K562 (cell line): ENCODE measurements around the gene SH3BP5. TPM values are rescaled to one million over a fixed set of nuclear protein-coding genes. Genes with fewer than 3 reads are reported as not detected.

ENCODE experiments used
- ARID4B ChIP-seq: sonication (generic); formaldehyde crosslinking; IDR thresholded peaks from 2 replicates; pipeline ENCODE4 v1.8.0; 2022; ENCODE audit warnings: mild to moderate bottlenecking, missing genetic modification reagents
- CBFA2T2 ChIP-seq: fragments of 450-650 bp; conservative IDR thresholded peaks from 2 replicates; pipeline ENCODE4 v1.6.1; 2017; ENCODE audit warnings: mild to moderate bottlenecking
- CC2D1A ChIP-seq: fragments of 450-650 bp; IDR thresholded peaks from 2 replicates; pipeline ENCODE4 v1.6.1; 2017; ENCODE audit warnings: mild to moderate bottlenecking
- CREB3L1 ChIP-seq: fragments of 450-650 bp; IDR thresholded peaks from 2 replicates; pipeline ENCODE4 v1.6.1; 2014; ENCODE audit warnings: low read depth, mild to moderate bottlenecking, moderate library complexity, borderline replicate concordance
- ETV6 ChIP-seq, 3 experiments: fragments of 150-350 bp in 1 of 3; sonication (generic) in 1 of 3; formaldehyde crosslinking in 1 of 3; IDR thresholded peaks; 2 replicates each; pipeline versions ENCODE4 v1.6.1 to v1.8.0; 2014 to 2022; ENCODE audit warnings: borderline replicate concordance in 2 of 3, low read depth in 2 of 3, antibody characterized with exemption in 1 of 3, low read length in 1 of 3, mild to moderate bottlenecking in 1 of 3, missing genetic modification reagents in 1 of 3
- FOXM1 ChIP-seq, 2 experiments: fragments of 450-650 bp in 1 of 2; sonication (generic) in 1 of 2; formaldehyde crosslinking in 1 of 2; IDR thresholded peaks; 2 replicates each; pipeline versions ENCODE4 v1.6.1 to v1.9.0; 2017 to 2022; ENCODE audit warnings: low read depth in 2 of 2, mild to moderate bottlenecking in 2 of 2, missing genetic modification reagents in 1 of 2, moderate library complexity in 1 of 2
- GABPA ChIP-seq: fragments of 200-800 bp; sonication (Bioruptor generic); conservative IDR thresholded peaks from 2 replicates; pipeline ENCODE4 v1.6.1; 2016; ENCODE audit warnings: low read depth, missing genetic modification characterization, missing compliant biosample characterization
- HEY1 ChIP-seq: fragments of 250-450 bp; sonication (Bioruptor Pico); IDR thresholded peaks from 2 replicates; pipeline ENCODE4 v1.5.0; 2020; ENCODE audit warnings: mild to moderate bottlenecking, moderate library complexity, borderline replicate concordance
- JUNB ChIP-seq: fragments of 450-650 bp; formaldehyde crosslinking; conservative IDR thresholded peaks from 2 replicates; pipeline ENCODE4 v1.4.0; 2020; ENCODE audit warnings: mild to moderate bottlenecking
- KAT8 ChIP-seq: fragments of 450-650 bp; IDR thresholded peaks from 2 replicates; pipeline ENCODE4 v1.6.1; 2016; ENCODE audit warnings: low read depth, mild to moderate bottlenecking
- KLF13 ChIP-seq: fragments of 450-650 bp; IDR thresholded peaks from 2 replicates; pipeline ENCODE4 v1.6.1; 2016; ENCODE audit warnings: missing genetic modification characterization, low read depth, mild to moderate bottlenecking, missing compliant biosample characterization, moderate library complexity, borderline replicate concordance
- OTX1 ChIP-seq: fragments of 450-650 bp; formaldehyde crosslinking; IDR thresholded peaks from 2 replicates; pipeline ENCODE4 v1.4.0; 2022; ENCODE audit warnings: mild to moderate bottlenecking
- PPARD ChIP-seq: fragments of 250-450 bp; sonication (Bioruptor Pico); IDR thresholded peaks from 2 replicates; pipeline ENCODE4 v1.8.0; 2022; ENCODE audit warnings: inconsistent platforms, mild to moderate bottlenecking, moderate library complexity
- PRMT5 ChIP-seq: sonication (generic); formaldehyde crosslinking; IDR thresholded peaks from 2 replicates; pipeline ENCODE4 v1.5.0; 2020; ENCODE audit warnings: missing genetic modification reagents
- SAP30 ChIP-seq: fragments of 200-600 bp; sonication (generic); IDR thresholded peaks from 2 replicates; pipeline ENCODE4 v1.6.1; 2012; ENCODE audit warnings: borderline replicate concordance, low read depth, mild to moderate bottlenecking, moderate library complexity, low read length, control low read depth, inconsistent platforms; ENCODE audit not compliant: insufficient read depth, poor library complexity, severe bottlenecking
- USF2 ChIP-seq: sonication (generic); formaldehyde crosslinking; IDR thresholded peaks from 2 replicates; pipeline ENCODE4 v1.5.0; 2020; ENCODE audit warnings: missing genetic modification reagents
- ZNF324 ChIP-seq: fragments of 250-450 bp; sonication (Bioruptor Pico); IDR thresholded peaks from 2 replicates; pipeline ENCODE4 v1.4.0; 2020; ENCODE audit warnings: mild to moderate bottlenecking
- polyA plus RNA-seq, 8 experiments: library from polyadenylated mRNA; depleted of rRNA in 4 of 8; stranded (reverse) in 5 of 8; unstranded in 3 of 8; fragments of >200 nt; fragmentation: Nextera tagmentation in 2 of 8; fragmentation: Illumina TruSeq in 1 of 8; extraction: Ambion mirVana in 2 of 8; extraction: Trizol in 1 of 8; gene quantifications; 2 replicates each; pipeline versions ENCODE4 v1.2.1 to v1.2.3, GENCODE V29; 2011 to 2014; ENCODE audit warnings: inconsistent platforms in 1 of 8, missing spikeins in 1 of 8
- total RNA-seq, 7 experiments: library from RNA; depleted of rRNA in 6 of 7; stranded (reverse); fragments of >200 nt in 6 of 7; fragmentation: Illumina TruSeq in 2 of 7; extraction: Trizol in 2 of 7; gene quantifications; 2 replicates each; pipeline versions ENCODE4 v1.2.1 to v1.2.3, GENCODE V29; 2011 to 2021; ENCODE audit warnings: low replicate concordance in 1 of 7

Gene SH3BP5
- total and polyA plus RNA-seq, 9 of the 15 experiments (the other 6 are each of a cell fraction or from before 2014, with no cell fraction given) = 2.9 to 29.0 (median 14.9) TPM

GRCh38 chr3:15377961-15378791 is 45.8 kb upstream of the SH3BP5 start (continued):
- TF ChIP-seq ARID4B (CRISPR knock-in tag) = peak; percentile 97
- peak; percentile 98 for TF ChIP-seq GABPA
- no peak for TF ChIP-seq ETV6 (IDR thresholded peaks at IDR 0.05; ENCODE audit: borderline replicate concordance in 1 of 2, low read depth in 2 of 2, low read length in 1 of 2)
- no peak for TF ChIP-seq ETV6 (CRISPR knock-in tag; IDR thresholded peaks at IDR 0.05; ENCODE audit: borderline replicate concordance)
- no peak for TF ChIP-seq PPARD
- no peak for TF ChIP-seq SAP30
- no peak for TF ChIP-seq KAT8
- TF ChIP-seq CC2D1A = peak; percentile 90
- TF ChIP-seq CREB3L1 = peak; percentile 67
- TF ChIP-seq ZNF324 (CRISPR knock-in tag) = no peak
- no peak for TF ChIP-seq PRMT5 (CRISPR knock-in tag)
- no peak for TF ChIP-seq HEY1
- TF ChIP-seq FOXM1 (IDR thresholded peaks at IDR 0.05; ENCODE audit: low read depth) = no peak
- TF ChIP-seq FOXM1 (CRISPR knock-in tag; IDR thresholded peaks at IDR 0.05; ENCODE audit: low read depth) = no peak
- no peak for TF ChIP-seq OTX1 (CRISPR knock-in tag)
- TF ChIP-seq CBFA2T2 = no peak
- peak; percentile 84 for TF ChIP-seq KLF13
- TF ChIP-seq USF2 (CRISPR knock-in tag) = no peak
- TF ChIP-seq JUNB = no peak
